HG02943 (cell line): ENCODE data around the gene CCL15.
"Not testable (repeated sequence)": the region's sequence is repeated elsewhere in the genome, so short reads cannot be mapped to it uniquely, and the experiment has no call there.

Experiments
- ATAC-seq: cut with Tn5 transposase; IDR thresholded peaks from one replicate; pipeline ENCODE4 v1.9.1; 2021; ENCODE audit warnings: mild to moderate bottlenecking, low read depth, moderate library complexity; ENCODE audit not compliant: unreplicated experiment

The CCL15 gene

GRCh38 chr17:35998018-35998545 lies 3.3 kb downstream of the CCL15 start:
- no peak for ATAC-seq

GRCh38 chr17:35995346-35995745 lies 6.0 kb downstream of the CCL15 start:
- ATAC-seq: not testable (repeated sequence)

- ATAC-seq: no peak
These were observed 10.3 kb downstream of the CCL15 start for GRCh38 chr17:35991075-35991474.

- no peak for ATAC-seq
These were observed 13.2 kb downstream of the CCL15 start for GRCh38 chr17:35988164-35988563.

- no peak for ATAC-seq
These were observed 14.7 kb downstream of the CCL15 start, which contains the start of gene CCL14 for GRCh38 chr17:35986643-35987042. Gene CCL14 (minus strand): TSS chr17:35986729. CDS start chr17:35986649, 80 bp downstream.

- ATAC-seq: no peak
These were observed 17.2 kb downstream of the CCL15 start for GRCh38 chr17:35984140-35984539.

- no peak for ATAC-seq
These were observed 18.8 kb downstream of the CCL15 start for GRCh38 chr17:35982409-35983191.

GRCh38 chr17:35981908-35982330 lies 19.4 kb downstream of the CCL15 start:
- no peak for ATAC-seq

- ATAC-seq: no peak
These were observed 20.1 kb downstream of the CCL15 start, which contains the start of gene CCL16 for GRCh38 chr17:35981246-35981645. Gene CCL16 (minus strand): TSS chr17:35981497. CDS start chr17:35981420, 77 bp downstream.

GRCh38 chr17:35978346-35978745 lies 23.0 kb downstream of the CCL15 start:
- ATAC-seq: no peak

GRCh38 chr17:35977509-35977908 lies 23.8 kb downstream of the CCL15 start:
- no peak for ATAC-seq

GRCh38 chr17:35973333-35974260 lies 27.8 kb downstream of the CCL15 start:
- no peak for ATAC-seq

GRCh38 chr17:35972945-35973332 lies 28.4 kb downstream of the CCL15 start:
- no peak for ATAC-seq

GRCh38 chr17:35972535-35972934 lies 28.8 kb downstream of the CCL15 start:
- no peak for ATAC-seq

- no peak for ATAC-seq
These were observed 29.3 kb downstream of the CCL15 start for GRCh38 chr17:35972066-35972465.

GRCh38 chr17:35969558-35970380 lies 31.6 kb downstream of the CCL15 start:
- no peak for ATAC-seq

- ATAC-seq: no peak
These were observed 32.8 kb downstream of the CCL15 start for GRCh38 chr17:35968520-35969054.

- no peak for ATAC-seq
These were observed 36.1 kb downstream of the CCL15 start for GRCh38 chr17:35965272-35965671.

GRCh38 chr17:35963663-35964062 lies 37.7 kb downstream of the CCL15 start:
- no peak for ATAC-seq

GRCh38 chr17:35953720-35954119 lies 47.6 kb downstream of the CCL15 start:
- ATAC-seq: no peak
